Activated CD8-positive, alpha-beta memory T cell treated with anti-CD3 and anti-CD28 coated beads for 24 hours (primary cell): ENCODE measurements around the gene FNIP2.

Experiments
- DNase-seq: peaks from one replicate; pipeline ENCODE4 v3.0.0-alpha.2; 2020

The FNIP2 gene

GRCh38 chr4:158845311-158846041 lies 76.7 kb downstream of the FNIP2 start:
- DNase-seq = no peak

- no peak for DNase-seq
These were observed 78.7 kb downstream of the FNIP2 start for GRCh38 chr4:158847535-158847934.

GRCh38 chr4:158849681-158850080 lies 80.9 kb downstream of the FNIP2 start:
- no peak for DNase-seq

- DNase-seq = no peak
These were observed 81.5 kb downstream of the FNIP2 start for GRCh38 chr4:158850371-158850770.

GRCh38 chr4:158850800-158851644 lies 82.2 kb downstream of the FNIP2 start:
- no peak for DNase-seq

- no peak for DNase-seq
These were observed 85.4 kb downstream of the FNIP2 start for GRCh38 chr4:158854236-158854635.

GRCh38 chr4:158856852-158857251 lies 88.0 kb downstream of the FNIP2 start:
- DNase-seq = no peak

- DNase-seq = no peak
These were observed 89.1 kb downstream of the FNIP2 start for GRCh38 chr4:158857951-158858350.

- DNase-seq = no peak
These were observed 89.8 kb downstream of the FNIP2 start for GRCh38 chr4:158858410-158859199.

- DNase-seq = no peak
These were observed 90.8 kb downstream of the FNIP2 start for GRCh38 chr4:158859661-158860060.

GRCh38 chr4:158860856-158861255 lies 92.0 kb downstream of the FNIP2 start:
- DNase-seq = no peak

- DNase-seq = no peak
These were observed 92.5 kb downstream of the FNIP2 start for GRCh38 chr4:158861281-158861680.

GRCh38 chr4:158861766-158862165 lies 92.9 kb downstream of the FNIP2 start:
- DNase-seq = no peak

GRCh38 chr4:158863296-158863695 lies 94.5 kb downstream of the FNIP2 start:
- DNase-seq = no peak

- DNase-seq = no peak
These were observed 96.8 kb downstream of the FNIP2 start for GRCh38 chr4:158865520-158866177.

GRCh38 chr4:158869001-158869400 lies 100.2 kb downstream of the FNIP2 start:
- no peak for DNase-seq

- no peak for DNase-seq
These were observed 100.9 kb downstream of the FNIP2 start for GRCh38 chr4:158869761-158870160.

- no peak for DNase-seq
These were observed 101.4 kb downstream of the FNIP2 start for GRCh38 chr4:158870282-158870625.

GRCh38 chr4:158870626-158871334 lies 102.0 kb downstream of the FNIP2 start:
- DNase-seq = no peak

- no peak for DNase-seq
These were observed 102.5 kb downstream of the FNIP2 start for GRCh38 chr4:158871335-158871724.

- no peak for DNase-seq
These were observed 105.1 kb downstream of the FNIP2 start for GRCh38 chr4:158873795-158874401.

- no peak for DNase-seq
These were observed 106.2 kb downstream of the FNIP2 start for GRCh38 chr4:158875026-158875425.
